Activated CD4-positive, alpha-beta T cell treated with anti-CD3 and anti-CD28 coated beads for 1 hour (primary cell): Measurements from ENCODE around the gene AAK1.
"Not testable (repeated sequence)": the region's sequence is repeated elsewhere in the genome, so short reads cannot be mapped to it uniquely, and the experiment has no call there.

ENCODE experiments used
- DNase-seq: peaks from one replicate; pipeline ENCODE4 v3.0.0-alpha.2; 2020

AAK1 gene

GRCh38 chr2:69477627-69478026 lies 165.9 kb downstream of the AAK1 start:
- no peak for DNase-seq

- DNase-seq, result no peak
These were observed 168.9 kb downstream of the AAK1 start for GRCh38 chr2:69474688-69475087.

GRCh38 chr2:69471793-69472192 lies 171.7 kb downstream of the AAK1 start:
- no peak for DNase-seq

- DNase-seq, result no peak
These were observed 172.6 kb downstream of the AAK1 start for GRCh38 chr2:69470911-69471310.

GRCh38 chr2:69469784-69470183 lies 173.8 kb downstream of the AAK1 start:
- no peak for DNase-seq

GRCh38 chr2:69469375-69469774 lies 174.2 kb downstream of the AAK1 start:
- no peak for DNase-seq

GRCh38 chr2:69466728-69467127 lies 176.8 kb downstream of the AAK1 start:
- DNase-seq, result no peak

- no peak for DNase-seq
These were observed 177.8 kb downstream of the AAK1 start for GRCh38 chr2:69465513-69466456.

GRCh38 chr2:69464575-69464974 lies 179.0 kb downstream of the AAK1 start:
- no peak for DNase-seq

GRCh38 chr2:69462780-69463179 lies 180.8 kb downstream of the AAK1 start:
- no peak for DNase-seq

- no peak for DNase-seq
These were observed 182.1 kb downstream of the AAK1 start for GRCh38 chr2:69461404-69461803.

GRCh38 chr2:69459936-69460335 lies 183.6 kb downstream of the AAK1 start:
- no peak for DNase-seq

- no peak for DNase-seq
These were observed 186.5 kb downstream of the AAK1 start for GRCh38 chr2:69456950-69457445.

- no peak for DNase-seq
These were observed 187.4 kb downstream of the AAK1 start for GRCh38 chr2:69456154-69456553.

GRCh38 chr2:69454976-69455375 lies 188.6 kb downstream of the AAK1 start:
- DNase-seq, result no peak

- DNase-seq, result no peak
These were observed 189.9 kb downstream of the AAK1 start for GRCh38 chr2:69453475-69454129.

GRCh38 chr2:69452687-69453086 lies 190.9 kb downstream of the AAK1 start:
- DNase-seq, result no peak

GRCh38 chr2:69450735-69451416 lies 192.7 kb downstream of the AAK1 start:
- DNase-seq, result no peak

GRCh38 chr2:69449906-69450305 lies 193.6 kb downstream of the AAK1 start:
- DNase-seq, result no peak

GRCh38 chr2:69443673-69444072 lies 199.9 kb downstream of the AAK1 start:
- DNase-seq, result not testable (repeated sequence)

- DNase-seq, result not testable (repeated sequence)
These were observed 204.0 kb downstream of the AAK1 start for GRCh38 chr2:69439499-69439898.

GRCh38 chr2:69438580-69438979 lies 205.0 kb downstream of the AAK1 start:
- no peak for DNase-seq

- DNase-seq, result no peak
These were observed 205.8 kb downstream of the AAK1 start for GRCh38 chr2:69437751-69438154.
